ENCODE data around the gene SLC9C1.
A peak's percentile ranks its signal among the peaks of the same experiment; 100 is the strongest.

Gene SLC9C1

GRCh38 chr3:112321867-112322652 is 28.0 kb upstream of the SLC9C1 start:
- no peak for TF ChIP-seq ZNF274 (IDR thresholded peaks at IDR 0.05; ENCODE audit: low read depth, low read length)
- no peak overlapping the region for H3K4me3 ChIP-seq (ENCODE audit: low read length)

GRCh38 chr3:112320691-112321090 is 26.7 kb upstream of the SLC9C1 start:
- TF ChIP-seq ZNF274 (IDR thresholded peaks at IDR 0.05; ENCODE audit: low read depth, low read length) = no peak
- no peak overlapping the region for H3K4me3 ChIP-seq (ENCODE audit: low read length)

- no peak overlapping the region for H3K4me3 ChIP-seq (ENCODE audit: low read length)
- no peak for TF ChIP-seq ZNF274 (IDR thresholded peaks at IDR 0.05; ENCODE audit: low read depth, low read length)
Observed at GRCh38 chr3:112319516-112320276, 25.7 kb upstream of the SLC9C1 start.

- no peak for TF ChIP-seq ZNF274 (IDR thresholded peaks at IDR 0.05; ENCODE audit: low read depth, low read length)
- no peak overlapping the region for H3K4me3 ChIP-seq (ENCODE audit: low read length)
Observed at GRCh38 chr3:112315791-112316190, 21.8 kb upstream of the SLC9C1 start.

GRCh38 chr3:112314649-112315048 is 20.6 kb upstream of the SLC9C1 start:
- H3K4me3 ChIP-seq (ENCODE audit: low read length) = no peak overlapping the region
- TF ChIP-seq ZNF274 (IDR thresholded peaks at IDR 0.05; ENCODE audit: low read depth, low read length) = no peak

- TF ChIP-seq ZNF274 (IDR thresholded peaks at IDR 0.05; ENCODE audit: low read depth, low read length) = no peak
- no peak overlapping the region for H3K4me3 ChIP-seq (ENCODE audit: low read length)
Observed at GRCh38 chr3:112308151-112308911, 14.3 kb upstream of the SLC9C1 start.

DNA sequence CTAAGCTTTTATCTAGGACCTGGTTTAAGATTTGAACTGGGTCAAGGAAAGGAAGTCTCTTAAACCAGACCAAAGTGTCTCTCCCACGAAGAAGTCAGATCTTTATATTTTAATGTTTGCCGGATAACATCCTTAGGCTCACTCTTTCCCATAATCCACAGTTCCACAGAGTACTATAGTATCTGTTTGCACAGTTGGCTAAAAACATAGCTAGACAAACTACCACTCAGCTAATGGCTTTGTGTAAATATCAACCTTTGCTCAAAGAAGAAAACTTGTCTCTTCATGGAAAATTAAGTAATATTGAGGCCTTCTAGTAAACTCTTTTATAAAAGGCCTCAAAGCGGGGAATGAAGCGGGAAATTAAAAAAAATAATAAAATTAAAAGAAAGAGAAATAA is 13.5 kb upstream of the SLC9C1 start:
- H3K4me3 ChIP-seq (ENCODE audit: low read length) = no peak overlapping the region
- TF ChIP-seq ZNF274 (IDR thresholded peaks at IDR 0.05; ENCODE audit: low read depth, low read length) = no peak

DNA sequence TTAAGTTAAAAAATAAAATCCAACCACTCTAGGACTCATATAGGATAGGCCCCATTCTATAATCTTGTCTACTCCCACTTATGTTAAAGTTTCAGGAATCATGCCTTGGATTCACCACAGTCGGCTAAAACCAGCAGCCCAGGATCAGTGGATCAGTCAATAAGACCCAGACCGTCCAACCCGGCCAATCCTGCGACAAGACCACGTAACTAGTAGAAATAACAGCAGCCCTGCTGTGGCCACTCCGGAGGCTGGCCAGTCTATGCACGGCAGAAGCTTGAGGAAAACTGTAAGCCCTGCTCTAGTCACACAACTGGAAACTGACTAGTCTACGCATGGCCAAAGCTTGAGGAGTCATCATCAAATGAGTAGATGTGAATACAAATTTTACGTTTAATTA is 12.8 kb upstream of the SLC9C1 start:
- no peak overlapping the region for H3K4me3 ChIP-seq (ENCODE audit: low read length)
- no peak for TF ChIP-seq ZNF274 (IDR thresholded peaks at IDR 0.05; ENCODE audit: low read depth, low read length)

GRCh38 chr3:112304611-112305010 is 10.6 kb upstream of the SLC9C1 start:
- no peak overlapping the region for H3K4me3 ChIP-seq (ENCODE audit: low read length)
- no peak for TF ChIP-seq ZNF274 (IDR thresholded peaks at IDR 0.05; ENCODE audit: low read depth, low read length)

DNA sequence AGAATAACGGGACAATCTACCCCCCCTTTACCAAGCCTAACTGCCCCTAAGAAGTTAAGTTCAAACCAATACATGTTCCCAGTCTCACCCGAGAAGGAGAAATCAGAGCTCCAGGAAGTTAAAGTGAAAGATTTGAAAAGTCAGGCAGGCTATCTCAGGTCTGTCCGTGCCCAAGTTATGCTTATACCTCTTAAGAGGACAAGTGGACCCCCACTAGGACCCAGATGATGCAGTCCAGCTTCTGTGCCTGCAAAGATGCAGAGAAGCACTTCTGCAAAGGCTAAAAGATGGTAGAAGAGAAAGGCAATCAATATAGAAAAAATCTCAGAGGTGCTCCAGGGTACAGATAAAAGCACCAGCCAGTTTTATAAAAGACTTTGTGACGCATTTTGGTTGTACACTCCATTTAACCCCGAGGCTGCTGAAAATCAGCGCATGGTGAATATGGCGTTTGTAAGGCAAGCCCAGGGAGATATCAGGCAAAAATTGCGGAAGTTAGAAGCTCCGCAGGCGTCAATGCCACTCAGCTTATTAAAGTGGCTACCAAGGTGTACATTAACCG is 9.8 kb upstream of the SLC9C1 start:
- TF ChIP-seq ZNF274 (IDR thresholded peaks at IDR 0.05; ENCODE audit: low read depth, low read length) = no peak
- peak overlapping the region; percentile 75; the same call in 1 of the 2 replicates for H3K4me3 ChIP-seq (ENCODE audit: low read length)

- peak overlapping the region; percentile 75; the same call in 1 of the 2 replicates for H3K4me3 ChIP-seq (ENCODE audit: low read length)
- TF ChIP-seq ZNF274 (IDR thresholded peaks at IDR 0.05; ENCODE audit: low read depth, low read length) = no peak
Observed at GRCh38 chr3:112302881-112303763, 9.1 kb upstream of the SLC9C1 start.

GRCh38 chr3:112302150-112302830 is 8.3 kb upstream of the SLC9C1 start:
- TF ChIP-seq ZNF274 (IDR thresholded peaks at IDR 0.05; ENCODE audit: low read depth, low read length) = no peak
- no peak overlapping the region for H3K4me3 ChIP-seq (ENCODE audit: low read length)

DNA sequence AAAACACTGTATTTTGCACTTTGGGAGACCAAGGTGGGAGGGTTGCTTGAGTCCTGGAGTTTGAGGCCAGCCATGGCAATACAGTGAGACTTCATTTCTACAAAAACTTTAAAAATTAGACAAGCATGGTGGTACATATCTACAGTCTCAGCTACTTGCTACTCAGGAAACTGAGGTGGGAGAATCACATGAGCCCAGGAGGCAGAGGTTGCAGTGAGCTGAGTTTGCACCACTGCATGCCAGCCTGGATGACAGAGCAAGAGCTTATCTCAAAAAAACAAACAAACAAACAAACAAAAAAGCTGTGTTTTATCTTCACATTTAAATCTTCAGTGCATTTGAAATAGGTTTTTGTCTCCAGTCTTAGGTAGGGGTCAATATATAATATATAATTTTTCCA is 4.8 kb upstream of the SLC9C1 start:
- no peak overlapping the region for H3K4me3 ChIP-seq (ENCODE audit: low read length)
- TF ChIP-seq ZNF274 (IDR thresholded peaks at IDR 0.05; ENCODE audit: low read depth, low read length) = no peak

Measured in GM08714 (cell line).